AG04450 (cell line): ENCODE results near the gene IFT52. TPM values are rescaled to one million over a fixed set of nuclear protein-coding genes. Genes with fewer than 3 reads are reported as not detected.

ENCODE experiments used
- CTCF ChIA-PET: fragments of 300-600, 350-600 bp; formaldehyde crosslinking; extraction: SDS; loops from one replicate; lab custom pipeline; 2022; ENCODE audit warnings: antibody characterized with exemption, inconsistent platforms; lab: Charles Lee
- POLR2A ChIA-PET: fragments of 350-600 bp; formaldehyde crosslinking; extraction: SDS; loops from one replicate; lab custom pipeline; 2021; ENCODE audit warnings: antibody characterized with exemption, inconsistent platforms; lab: Yijun Ruan, JAX
- DNase-seq: peaks from one replicate; pipeline ENCODE4 v3.0.0-alpha.2; 2011; ENCODE audit warnings: low read depth, low spot score
- H3K27ac ChIP-seq: one replicate; pipeline ENCODE4 v1.5.1; 2012; ENCODE audit warnings: low read depth, low read length, control low read depth
- H3K27me3 ChIP-seq: one replicate; pipeline ENCODE4 v1.6.0; 2012; ENCODE audit warnings: low read length; ENCODE audit not compliant: control insufficient read depth, insufficient read depth
- H3K4me3 ChIP-seq: 2 replicates; pipeline ENCODE4 v1.5.1; 2011; ENCODE audit warnings: mild to moderate bottlenecking, low read depth, low read length, control low read depth
- H3K9me3 ChIP-seq: 2 replicates; pipeline ENCODE4 v1.5.1; 2012; ENCODE audit warnings: low read length; ENCODE audit not compliant: control insufficient read depth, insufficient read depth
- CTCF ChIP-seq: IDR thresholded peaks from 2 replicates; pipeline ENCODE4 v1.5.1; 2011; ENCODE audit warnings: low read depth, low read length, control low read depth, inconsistent platforms
- polyA plus RNA-seq: library from polyadenylated mRNA; depleted of rRNA; stranded (reverse); fragments of >200 nt; gene quantifications from 2 replicates; pipeline ENCODE4 v1.2.3, GENCODE V29; 2011

Gene IFT52
- polyA plus RNA-seq, 1 experiment = 53.2 TPM

- no peak for DNase-seq
- Histone ChIP-seq H3K27me3 (peaks cover 4% of the 10 kb centered on the region), H3K9me3 (no peaks in the 10 kb centered on the region), H3K4me3 (no peak overlapping the region), H3K27ac (no peak overlapping the region)
- ChIA-PET CTCF (interaction anchor here (1.0 to 1.1 kb wide), 2 partner anchors 13 to 32 kb away, joined by 3 to 5 read pairs; no protein-coding TSS in a partner anchor), POLR2A (no interaction called here)
- TF ChIP-seq CTCF = no peak
Observed at GRCh38 chr20:43570496-43570895, 20.2 kb upstream of the IFT52 start.

- CTCF ChIA-PET = interaction anchor here (1.2 kb wide), 1 partner anchor 33 kb away, joined by 3 read pairs; no protein-coding TSS in a partner anchor
- no peak for DNase-seq
- H3K27me3 ChIP-seq = peaks cover 4% of the 10 kb centered on the region
- POLR2A ChIA-PET = no interaction called here
- no peaks in the 10 kb centered on the region for H3K9me3 ChIP-seq
- H3K27ac ChIP-seq = no peak overlapping the region
- H3K4me3 ChIP-seq = no peak overlapping the region
- no peak for TF ChIP-seq CTCF
Observed at GRCh38 chr20:43571310-43571709, 19.4 kb upstream of the IFT52 start.

GRCh38 chr20:43571771-43572170, 19.0 kb upstream of the IFT52 start:
- no peak for DNase-seq
- ChIA-PET CTCF (interaction anchor here (1.2 kb wide), 1 partner anchor 33 kb away, joined by 3 read pairs; no protein-coding TSS in a partner anchor), POLR2A (no interaction called here)
- no peak overlapping the region for H3K4me3 ChIP-seq
- H3K27ac ChIP-seq = no peak overlapping the region
- H3K9me3 ChIP-seq = no peaks in the 10 kb centered on the region
- no peak for TF ChIP-seq CTCF
- peaks cover 4% of the 10 kb centered on the region for H3K27me3 ChIP-seq

- no peak overlapping the region for H3K27ac ChIP-seq
- ChIA-PET POLR2A (no interaction called here), CTCF (no interaction called here)
- no peak overlapping the region for H3K4me3 ChIP-seq
- peaks cover 2% of the 10 kb centered on the region for H3K27me3 ChIP-seq
- DNase-seq = no peak
- no peaks in the 10 kb centered on the region for H3K9me3 ChIP-seq
- no peak for TF ChIP-seq CTCF
Observed at GRCh38 chr20:43572891-43573290, 17.8 kb upstream of the IFT52 start.

GRCh38 chr20:43576108-43576507, 14.6 kb upstream of the IFT52 start:
- no peak for DNase-seq
- H3K4me3 ChIP-seq = no peak overlapping the region
- no peaks in the 10 kb centered on the region for H3K9me3 ChIP-seq
- ChIA-PET CTCF (interaction anchor here (1.4 kb wide), 1 partner anchor 38 kb away, joined by 6 read pairs; no protein-coding TSS in a partner anchor), POLR2A (no interaction called here)
- H3K27ac ChIP-seq = no peak overlapping the region
- TF ChIP-seq CTCF = no peak
- H3K27me3 ChIP-seq = peaks cover 18% of the 10 kb centered on the region
